Fibroblast of the conjunctiva (primary cell): ENCODE data around the gene COL5A2.

Experiments
- DNase-seq: peaks from one replicate; pipeline ENCODE4 v3.0.0-alpha.2; 2010; ENCODE audit warnings: low read depth

The COL5A2 gene

DNA sequence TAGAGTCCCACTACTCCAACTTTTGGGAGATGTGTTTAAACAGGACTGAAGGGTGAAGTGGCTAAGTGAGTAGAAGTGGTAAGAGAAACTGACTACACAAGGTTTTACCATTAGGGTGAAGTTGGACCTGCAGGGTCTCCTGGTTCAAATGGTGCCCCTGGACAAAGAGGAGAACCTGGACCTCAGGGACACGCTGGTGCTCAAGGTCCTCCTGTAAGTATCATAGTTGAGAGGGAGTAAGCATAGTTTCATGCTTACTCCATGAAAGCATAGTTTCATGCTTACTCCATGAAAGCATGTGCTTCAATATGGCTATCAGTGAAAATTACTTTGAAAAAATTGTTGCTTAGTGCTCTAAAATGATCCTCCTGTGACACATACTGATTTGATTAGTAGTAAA is 186.3 kb downstream of the COL5A2 start:
- no peak for DNase-seq

DNA sequence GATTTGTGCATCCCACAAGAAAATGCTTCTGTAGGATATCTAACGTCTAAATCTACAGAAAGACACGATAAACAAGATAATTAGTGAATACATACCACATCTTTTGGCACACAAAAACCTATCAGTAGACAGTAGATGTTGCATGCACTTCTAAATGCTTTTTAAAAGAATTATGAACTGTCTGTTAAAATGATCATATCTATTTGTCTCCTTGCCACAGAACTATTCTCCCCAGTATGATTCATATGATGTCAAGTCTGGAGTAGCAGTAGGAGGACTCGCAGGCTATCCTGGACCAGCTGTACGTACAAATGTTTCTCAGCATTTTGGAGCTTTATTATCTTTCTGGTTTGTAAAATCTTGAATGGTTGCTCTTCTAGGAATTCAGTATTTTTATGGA is 192.7 kb downstream of the COL5A2 start:
- no peak for DNase-seq

DNA sequence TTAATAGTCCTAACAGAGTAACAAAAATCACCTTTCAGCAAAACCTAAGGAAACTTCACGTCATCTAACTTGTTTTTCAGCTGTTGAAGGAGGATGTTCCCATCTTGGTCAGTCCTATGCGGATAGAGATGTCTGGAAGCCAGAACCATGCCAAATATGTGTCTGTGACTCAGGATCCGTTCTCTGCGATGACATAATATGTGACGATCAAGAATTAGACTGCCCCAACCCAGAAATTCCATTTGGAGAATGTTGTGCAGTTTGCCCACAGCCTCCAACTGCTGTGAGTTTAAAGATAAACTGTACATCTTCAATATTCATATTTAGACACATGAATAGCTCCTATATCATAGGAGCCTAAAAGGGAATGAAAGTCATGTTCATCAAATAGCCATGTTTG is 194.9 kb downstream of the COL5A2 start:
- peak; percentile 81 for DNase-seq

DNA sequence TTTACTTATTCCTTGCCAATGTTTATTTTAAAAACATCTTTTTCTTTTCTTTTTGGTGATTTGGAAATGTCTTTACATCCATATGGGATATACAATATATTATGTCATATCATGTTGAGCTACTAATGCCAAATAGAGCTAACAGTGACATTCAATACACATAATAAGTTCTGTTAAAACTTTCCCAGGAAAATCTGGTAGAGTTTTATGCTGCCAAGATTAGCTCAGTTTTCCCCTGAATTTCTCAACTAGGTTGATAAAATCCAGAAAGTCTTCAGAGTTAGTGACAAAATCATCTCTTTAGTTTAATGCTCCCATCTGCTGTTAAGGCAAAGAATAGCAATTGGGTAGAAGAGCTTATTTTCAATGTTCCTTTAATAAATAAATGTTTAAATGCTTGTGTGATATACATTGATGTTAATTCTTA is 195.5 kb downstream of the COL5A2 start:
- DNase-seq = peak; percentile 65

DNA sequence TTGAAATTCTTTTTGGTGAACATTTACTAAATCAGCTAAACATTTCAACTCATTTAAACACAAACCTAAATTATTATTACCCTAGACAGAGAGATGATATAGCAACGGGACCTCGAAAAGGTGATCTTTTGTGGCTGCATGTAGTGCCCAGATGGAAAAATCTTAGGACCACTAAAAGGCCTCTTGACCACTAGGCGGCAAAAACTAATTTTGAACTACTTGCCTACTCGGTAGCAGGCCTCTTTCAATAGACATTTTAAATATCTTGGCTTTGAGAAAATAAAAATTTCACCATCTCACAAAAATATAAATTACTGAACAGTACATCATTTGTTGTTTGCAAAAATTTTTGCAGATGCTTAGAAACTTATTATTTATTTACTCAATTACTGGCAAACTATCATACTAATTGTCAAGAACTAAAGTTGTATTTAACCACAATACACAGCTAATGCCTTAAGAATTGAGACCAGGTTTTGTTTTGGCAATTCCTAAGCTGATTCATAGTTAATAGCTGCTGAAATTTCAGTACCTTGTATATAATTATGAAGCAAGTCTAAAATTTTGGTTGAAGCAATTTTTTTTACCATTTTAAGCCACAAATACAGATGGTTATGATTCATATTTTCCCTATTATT is 196.0 kb downstream of the COL5A2 start:
- DNase-seq = no peak
